ENCODE data around the gene ACSS2.

ACSS2 gene

GRCh38 chr20:34974246-34974645 is 97.8 kb downstream of the ACSS2 start:
- no peak for TF ChIP-seq SNAI2 (CRISPR knock-in tag; IDR thresholded peaks at IDR 0.05)
- no peak for TF ChIP-seq OSR1 (CRISPR knock-in tag; IDR thresholded peaks at IDR 0.05)
- no peak for TF ChIP-seq PPARA (CRISPR knock-in tag; IDR thresholded peaks at IDR 0.05; ENCODE audit: borderline replicate concordance)
- TF ChIP-seq, protein P1, sequence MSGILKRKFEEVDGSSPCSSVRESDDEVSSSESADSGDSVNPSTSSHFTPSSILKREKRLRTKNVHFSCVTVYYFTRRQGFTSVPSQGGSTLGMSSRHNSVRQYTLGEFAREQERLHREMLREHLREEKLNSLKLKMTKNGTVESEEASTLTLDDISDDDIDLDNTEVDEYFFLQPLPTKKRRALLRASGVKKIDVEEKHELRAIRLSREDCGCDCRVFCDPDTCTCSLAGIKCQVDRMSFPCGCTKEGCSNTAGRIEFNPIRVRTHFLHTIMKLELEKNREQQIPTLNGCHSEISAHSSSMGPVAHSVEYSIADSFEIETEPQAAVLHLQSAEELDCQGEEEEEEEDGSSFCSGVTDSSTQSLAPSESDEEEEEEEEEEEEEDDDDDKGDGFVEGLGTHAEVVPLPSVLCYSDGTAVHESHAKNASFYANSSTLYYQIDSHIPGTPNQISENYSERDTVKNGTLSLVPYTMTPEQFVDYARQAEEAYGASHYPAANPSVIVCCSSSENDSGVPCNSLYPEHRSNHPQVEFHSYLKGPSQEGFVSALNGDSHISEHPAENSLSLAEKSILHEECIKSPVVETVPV (CRISPR knock-in tag; IDR thresholded peaks at IDR 0.05) = no peak
- no peak for TF ChIP-seq GLIS3 (CRISPR knock-in tag; IDR thresholded peaks at IDR 0.05)
- no peak for TF ChIP-seq ZFP3 (CRISPR knock-in tag; IDR thresholded peaks at IDR 0.05)
- TF ChIP-seq CREB5 (CRISPR knock-in tag; IDR thresholded peaks at IDR 0.05; ENCODE audit: low read depth) = no peak
- TF ChIP-seq ZC3H10 (CRISPR knock-in tag; IDR thresholded peaks at IDR 0.05) = no peak
- no peak for TF ChIP-seq ZNF565 (CRISPR knock-in tag; conservative IDR thresholded peaks at IDR 0.05; ENCODE audit: low read depth)
- no peak for TF ChIP-seq BACH2 (CRISPR knock-in tag; IDR thresholded peaks at IDR 0.05; ENCODE audit: borderline replicate concordance)
- no peak for TF ChIP-seq CSDC2 (CRISPR knock-in tag; IDR thresholded peaks at IDR 0.05)
- TF ChIP-seq ZNF70 (CRISPR knock-in tag; IDR thresholded peaks at IDR 0.05) = no peak
- TF ChIP-seq ESRRG (CRISPR knock-in tag; IDR thresholded peaks at IDR 0.05) = no peak
- TF ChIP-seq POU6F1 (CRISPR knock-in tag; IDR thresholded peaks at IDR 0.05; ENCODE audit: borderline replicate concordance, low read depth) = no peak
- TF ChIP-seq RARB (CRISPR knock-in tag; IDR thresholded peaks at IDR 0.05) = no peak
- TF ChIP-seq ZNF8 (CRISPR knock-in tag; IDR thresholded peaks at IDR 0.05) = no peak
- TF ChIP-seq TOX (CRISPR knock-in tag; IDR thresholded peaks at IDR 0.05; ENCODE audit: borderline replicate concordance) = no peak
- no peak for TF ChIP-seq ISL1 (CRISPR knock-in tag; IDR thresholded peaks at IDR 0.05)
- ATAC-seq = no peak

- ATAC-seq = no peak
- TF ChIP-seq ZNF565 (CRISPR knock-in tag; conservative IDR thresholded peaks at IDR 0.05; ENCODE audit: low read depth) (no peak), PPARA (CRISPR knock-in tag; IDR thresholded peaks at IDR 0.05; ENCODE audit: borderline replicate concordance) (no peak), ISL1 (CRISPR knock-in tag; IDR thresholded peaks at IDR 0.05) (no peak)
Measured at GRCh38 chr20:34976286-34976685, 99.9 kb downstream of the ACSS2 start.

Data from SK-N-SH treated with all-trans-retinoic acid at 6 μM for 48 hours (cell line).